Right lobe of liver (tissue), 6 donors: Measurements from ENCODE around the gene BLTP2. TPM values are rescaled to one million over a fixed set of nuclear protein-coding genes. Genes with fewer than 3 reads are reported as not detected.

Source experiments
- ATAC-seq, 4 donors: fragments of 200-7000 bp; cut with Tn5 transposase; one replicate each; pipeline ENCODE4 v1.9.1; 2020; ENCODE audit warnings: mild to moderate bottlenecking in 4 of 4, moderate library complexity in 4 of 4
- DNase-seq, 3 donors: peaks; one replicate each; pipeline ENCODE4 v3.0.0-alpha.2; 2020
- H3K27ac ChIP-seq, 3 donors: fragments of 200-600 bp; one replicate each; pipeline ENCODE4 v1.8.0; 2022
- H3K27me3 ChIP-seq, 2 donors: fragments of 200-600 bp; one replicate each; pipeline ENCODE4 v1.8.0; 2022
- H3K36me3 ChIP-seq, 4 donors: fragments of 200-600 bp; sonication (generic) in 1 of 4; one replicate each; pipeline versions ENCODE4 v1.5.1 to v1.8.0; 2017 to 2022; ENCODE audit warnings: control low read depth in 1 of 4
- H3K4me1 ChIP-seq, 4 donors: fragments of 200-600 bp; sonication (generic) in 1 of 4; one replicate each; pipeline versions ENCODE4 v1.5.1 to v1.8.0; 2017 to 2022; ENCODE audit warnings: control low read depth in 1 of 4
- H3K4me3 ChIP-seq, 3 donors: fragments of 200-600 bp; one replicate each; pipeline ENCODE4 v1.8.0; 2022
- H3K9me3 ChIP-seq, 4 donors: fragments of 200-600 bp; sonication (generic) in 1 of 4; one replicate each; pipeline versions ENCODE4 v1.5.1 to v1.8.0; 2017 to 2022; ENCODE audit warnings: control low read depth in 1 of 4
- POLR2A ChIP-seq: fragments of 450-650 bp; IDR thresholded peaks from one replicate; pipeline ENCODE4 v1.6.1; 2017; ENCODE audit warnings: antibody characterized with exemption, mild to moderate bottlenecking
- WGBS: methylation state at CpG from one replicate; pipeline ENCODE4 v1.1.6; 2018; ENCODE audit warnings: low coverage, low lambda C conversion rate; ENCODE audit not compliant: insufficient coverage; ENCODE audit errors: missing lambda C conversion rate; 5-methylcytosine and 5-hydroxymethylcytosine counted together
- intact Hi-C, 2 donors: fragments of 100-400 bp; cut with DNase I; formaldehyde crosslinking; loops; one replicate each; pipeline versions ENCODE4 v1.11.2 to v1.14.1; 2022
- total RNA-seq, 6 experiments: library from RNA; depleted of rRNA in 2 of 6; stranded (reverse); fragments of >200 nt in 2 of 6; fragmentation: NEBNext Ultra II Directional in 3 of 6; extraction: Animal tissue kit (Norgen Biotek cat#: 25700) in 3 of 6; gene quantifications; one replicate each; pipeline versions ENCODE4 v1.1.0 to v1.2.4, GENCODE V29; 2016 to 2023
- TF ChIP-seq, protein P1 (sequence below), 4 donors: fragments of 200-600 bp in 3 of 4; fragments of 450-650 bp in 1 of 4; IDR thresholded peaks; one replicate each; pipeline versions ENCODE4 v1.5.1 to v1.8.0; 2016 to 2022; ENCODE audit warnings: antibody characterized with exemption in 4 of 4, mild to moderate bottlenecking in 2 of 4
- donor health status: DM: no; HTN: yes; CAD: no.
- donor health status: DM: no; HTN: no; CAD: no.
- donor health status: DM: no; HTN: no; CAD: no.
- donor health status: DM: no; HTN: yes; CAD: no.
- donor health status: DM: no; HTN: yes; CAD: no.

Gene BLTP2
- total RNA-seq, 6 experiments from 2014 or later, result 33.2 to 90.3 (median 47.1) TPM

DNA sequence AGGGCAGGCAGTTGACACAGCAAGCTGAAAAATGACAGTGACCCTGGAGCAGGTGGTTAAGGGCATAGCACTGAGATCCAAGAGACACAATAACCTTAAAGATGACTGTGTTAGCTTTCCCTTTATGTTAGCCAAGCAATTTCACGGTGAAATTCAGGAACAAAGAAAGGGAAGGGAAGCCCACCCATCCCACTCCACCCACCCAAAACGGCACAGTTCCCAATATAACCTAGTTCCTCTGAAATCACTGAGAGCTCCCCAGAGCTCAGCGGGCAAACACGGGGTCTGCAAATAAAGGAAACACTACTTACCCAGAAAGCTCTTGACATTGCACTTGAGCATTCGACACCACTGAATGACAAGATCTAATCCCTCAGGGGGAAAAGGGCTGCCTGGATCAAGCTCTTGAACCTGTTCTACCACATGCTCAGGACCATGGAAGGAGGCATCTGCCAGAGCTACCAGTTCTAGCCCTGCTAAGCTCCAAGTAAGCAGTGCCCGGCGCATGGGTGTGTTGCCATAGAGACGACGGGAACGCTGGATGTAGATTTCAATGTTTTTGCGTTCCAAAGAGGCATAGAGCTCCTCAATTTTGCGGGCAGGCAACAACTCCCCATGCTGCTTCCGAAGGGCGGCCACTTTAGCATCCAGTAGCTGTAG is 10.6 kb downstream of the BLTP2 start:
- no peak for TF ChIP-seq POLR2A
- TF ChIP-seq, protein P1, sequence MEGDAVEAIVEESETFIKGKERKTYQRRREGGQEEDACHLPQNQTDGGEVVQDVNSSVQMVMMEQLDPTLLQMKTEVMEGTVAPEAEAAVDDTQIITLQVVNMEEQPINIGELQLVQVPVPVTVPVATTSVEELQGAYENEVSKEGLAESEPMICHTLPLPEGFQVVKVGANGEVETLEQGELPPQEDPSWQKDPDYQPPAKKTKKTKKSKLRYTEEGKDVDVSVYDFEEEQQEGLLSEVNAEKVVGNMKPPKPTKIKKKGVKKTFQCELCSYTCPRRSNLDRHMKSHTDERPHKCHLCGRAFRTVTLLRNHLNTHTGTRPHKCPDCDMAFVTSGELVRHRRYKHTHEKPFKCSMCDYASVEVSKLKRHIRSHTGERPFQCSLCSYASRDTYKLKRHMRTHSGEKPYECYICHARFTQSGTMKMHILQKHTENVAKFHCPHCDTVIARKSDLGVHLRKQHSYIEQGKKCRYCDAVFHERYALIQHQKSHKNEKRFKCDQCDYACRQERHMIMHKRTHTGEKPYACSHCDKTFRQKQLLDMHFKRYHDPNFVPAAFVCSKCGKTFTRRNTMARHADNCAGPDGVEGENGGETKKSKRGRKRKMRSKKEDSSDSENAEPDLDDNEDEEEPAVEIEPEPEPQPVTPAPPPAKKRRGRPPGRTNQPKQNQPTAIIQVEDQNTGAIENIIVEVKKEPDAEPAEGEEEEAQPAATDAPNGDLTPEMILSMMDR (IDR thresholded peaks at IDR 0.05), result no peak
- peaks cover 8 to 91% (median 70%) of the 10 kb centered on the region in 4 donors for H3K36me3 ChIP-seq
- WGBS, result 85% methylated on average over 7 of the region's 14 CpGs

DNA sequence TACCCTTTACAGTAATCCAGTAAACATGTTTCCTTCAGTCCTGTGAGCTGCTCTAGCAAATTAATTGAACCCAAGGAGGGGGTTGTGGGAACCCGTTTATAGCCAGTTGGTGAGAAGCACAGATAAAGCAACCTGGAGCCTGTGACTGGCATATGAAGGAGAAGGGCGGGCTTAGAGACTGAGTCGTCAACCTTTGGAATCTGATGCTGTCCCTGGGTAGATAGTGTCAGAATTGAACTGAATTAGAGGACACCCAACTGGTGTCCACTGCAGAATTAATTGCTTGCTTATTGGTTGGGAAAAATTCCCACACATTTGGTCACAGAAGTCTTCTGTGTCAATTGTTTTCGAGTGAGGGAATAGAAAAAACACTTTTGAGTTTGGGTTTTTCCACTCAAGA is 18.1 kb downstream of the BLTP2 start:
- DNase-seq (no peak), ATAC-seq (peak; percentile 38 to 67 (median 56))
- WGBS, result 32% methylated on average over 4 of the region's 4 CpGs
- H3K9me3 ChIP-seq, result no peaks in the 10 kb centered on the region
- TF ChIP-seq, protein P1 (IDR thresholded peaks at IDR 0.05), result no peak
- intact Hi-C loops, result no loop called here
- H3K27me3 ChIP-seq, result no peaks in the 10 kb centered on the region
- peaks cover 5 to 32% (median 16%) of the 10 kb centered on the region in 4 donors for H3K36me3 ChIP-seq
- H3K4me3 ChIP-seq, result no peak overlapping the region
- H3K27ac ChIP-seq, result peak overlapping the region in 1 of 3 donors; percentile 54
- peaks cover 0 to 55% (median 21%) of the 10 kb centered on the region in 4 donors for H3K4me1 ChIP-seq

More for the DNA sequence above, 10.6 kb downstream of the BLTP2 start:
- ATAC-seq (no peak), DNase-seq (no peak)
- intact Hi-C loops, result no loop called here
- H3K27me3 ChIP-seq, result no peaks in the 10 kb centered on the region
- no peaks in the 10 kb centered on the region for H3K4me1 ChIP-seq
- H3K27ac ChIP-seq, result no peak overlapping the region
- H3K9me3 ChIP-seq, result no peaks in the 10 kb centered on the region
- no peak overlapping the region for H3K4me3 ChIP-seq

DNA sequence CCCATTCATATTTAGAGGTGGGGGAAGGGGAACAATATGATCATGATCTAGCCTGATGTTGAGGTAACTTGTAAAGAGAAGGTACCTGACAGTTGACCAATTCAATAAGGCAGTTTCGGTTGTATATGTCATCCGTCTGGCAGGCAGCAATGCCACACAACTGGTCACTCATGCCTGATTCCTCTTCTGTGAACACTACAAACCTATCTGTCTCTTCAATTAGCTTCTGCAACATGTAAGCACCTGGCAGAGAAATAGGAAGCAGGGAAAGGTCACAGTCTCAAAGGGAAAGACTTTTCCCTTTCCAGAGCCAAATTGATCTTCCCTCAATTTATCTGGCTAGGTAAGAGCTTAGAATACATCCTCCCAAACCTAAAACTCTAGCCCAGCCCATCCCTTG is 20.8 kb downstream of the BLTP2 start:
- TF ChIP-seq, protein P1 (IDR thresholded peaks at IDR 0.05), result no peak
- no peak for TF ChIP-seq POLR2A
- intact Hi-C loops, result no loop called here
- Histone ChIP-seq H3K36me3 (peaks cover 9 to 35% (median 13%) of the 10 kb centered on the region in 4 donors), H3K27ac (peak overlapping the region; percentile 54 to 61 (median 60)), H3K4me3 (no peak overlapping the region), H3K4me1 (peaks cover 0 to 70% (median 28%) of the 10 kb centered on the region in 4 donors), H3K9me3 (no peaks in the 10 kb centered on the region), H3K27me3 (no peaks in the 10 kb centered on the region)
- 54% methylated on average over 2 of the region's 2 CpGs for WGBS
- DNase-seq (no peak), ATAC-seq (peak; percentile 43 to 56 (median 48))

DNA sequence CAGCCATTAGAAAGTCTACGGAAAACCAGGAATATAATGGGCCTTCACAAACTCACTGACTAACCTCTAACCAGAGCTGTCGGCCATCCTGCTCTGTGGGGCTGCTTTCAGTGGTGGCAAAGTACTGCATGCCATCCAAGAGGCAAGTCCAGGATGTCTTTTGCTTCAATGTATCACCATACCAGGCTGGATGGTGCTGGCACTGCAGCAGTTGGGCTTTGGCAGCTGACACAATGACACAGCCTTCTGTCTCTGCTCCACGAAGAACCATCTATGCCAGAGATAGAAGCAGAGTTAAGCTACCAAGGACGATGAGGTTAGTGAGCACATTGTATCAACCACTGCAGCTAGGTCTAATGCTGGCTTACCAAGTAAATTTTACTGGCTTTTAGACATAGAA is 21.3 kb downstream of the BLTP2 start:
- H3K4me3 ChIP-seq, result no peak overlapping the region
- intact Hi-C loops, result no loop called here
- 67% methylated on average over 3 of the region's 4 CpGs for WGBS

More for the DNA sequence above, 21.3 kb downstream of the BLTP2 start:
- ATAC-seq, result peak; percentile 20 to 47 (median 26)
- no peak for DNase-seq
- H3K36me3 ChIP-seq, result peaks cover 14 to 40% (median 17%) of the 10 kb centered on the region in 4 donors
- TF ChIP-seq, protein P1 (IDR thresholded peaks at IDR 0.05), result no peak
- no peak for TF ChIP-seq POLR2A
- H3K9me3 ChIP-seq, result no peaks in the 10 kb centered on the region
- H3K27me3 ChIP-seq, result no peaks in the 10 kb centered on the region
- peak overlapping the region; percentile 54 to 61 (median 60) for H3K27ac ChIP-seq
- H3K4me1 ChIP-seq, result peaks cover 0 to 70% (median 28%) of the 10 kb centered on the region in 4 donors
